SK-N-SH (cell line): ENCODE data around the gene NDUFB4. TPM values are rescaled to one million over a fixed set of nuclear protein-coding genes. Genes with fewer than 3 reads are reported as not detected.

ENCODE experiments used
- CTCF ChIA-PET: fragments of 300-600, 350-600 bp; formaldehyde crosslinking; extraction: SDS; loops from one replicate; lab custom pipeline; 2021; lab: Yijun Ruan, JAX
- POLR2A ChIA-PET: fragments of 350-600 bp; sonication (Branson Sonifier 250); formaldehyde crosslinking; extraction: SDS; loops from one replicate; lab custom pipeline; 2020; ENCODE audit warnings: antibody characterized with exemption, inconsistent platforms; lab: Yijun Ruan, JAX
- DNase-seq: peaks from one replicate; pipeline ENCODE4 v3.0.0; 2012
- H2AFZ ChIP-seq: fragments of 200-600 bp; sonication (generic); 2 replicates; pipeline ENCODE4 v1.8.1; 2016; ENCODE audit warnings: antibody characterized with exemption, mild to moderate bottlenecking, low read depth
- H3F3A ChIP-seq: fragments of 200-600 bp; sonication (generic); replicated peaks from 2 replicates; pipeline ENCODE3; 2016; ENCODE audit warnings: antibody characterized with exemption, mild to moderate bottlenecking; ENCODE audit not compliant: insufficient read depth
- H3K27ac ChIP-seq, 2 experiments: fragments of 200-500 bp in 1 of 2; fragments of 200-600 bp in 1 of 2; sonication (Bioruptor generic) in 1 of 2; sonication (generic), shearing (Covaris generic) in 1 of 2; 2 replicates each; pipeline versions ENCODE4 v1.5.1 to v1.6.1; 2014 to 2016; ENCODE audit warnings: low read depth in 2 of 2, inconsistent platforms in 1 of 2, low read length in 1 of 2, mild to moderate bottlenecking in 1 of 2, mixed read lengths in 1 of 2
- H3K27me3 ChIP-seq: fragments of 200-600 bp; sonication (generic), shearing (Covaris generic); 2 replicates; pipeline ENCODE4 v1.6.1; 2016; ENCODE audit warnings: mixed run types; ENCODE audit not compliant: insufficient read depth
- H3K36me3 ChIP-seq, 2 experiments: fragments of 200-500 bp in 1 of 2; fragments of 200-600 bp in 1 of 2; sonication (Bioruptor generic) in 1 of 2; sonication (generic) in 1 of 2; replicated peaks in 1 of 2; 2 replicates each; pipeline versions ENCODE3 to v1.5.1; 2014 to 2016; ENCODE audit warnings: low read length in 1 of 2, mild to moderate bottlenecking in 1 of 2; ENCODE audit not compliant: insufficient read depth in 2 of 2, control insufficient read depth in 1 of 2
- H3K4me1 ChIP-seq, 2 experiments: fragments of 200-500 bp in 1 of 2; fragments of 200-600 bp in 1 of 2; sonication (Bioruptor generic) in 1 of 2; sonication (generic), shearing (Covaris generic) in 1 of 2; 2 replicates each; pipeline versions ENCODE4 v1.5.1 to v1.6.1; 2014 to 2016; ENCODE audit warnings: low read depth in 1 of 2, low read length in 1 of 2, mixed run types in 1 of 2; ENCODE audit not compliant: insufficient read depth in 2 of 2, control insufficient read depth in 1 of 2
- H3K4me2 ChIP-seq: fragments of 200-600 bp; sonication (generic), shearing (Covaris generic); 2 replicates; pipeline ENCODE4 v1.6.1; 2017; ENCODE audit warnings: mixed run types
- H3K4me3 ChIP-seq, 2 experiments: fragments of 200-500 bp in 1 of 2; fragments of 200-600 bp in 1 of 2; sonication (Bioruptor generic) in 1 of 2; sonication (generic), shearing (Covaris generic) in 1 of 2; 2 replicates each; pipeline versions ENCODE4 v1.5.1 to v1.8.1; 2014 to 2016; ENCODE audit warnings: low read depth in 2 of 2, inconsistent platforms in 1 of 2, low read length in 1 of 2, mild to moderate bottlenecking in 1 of 2, mixed read lengths in 1 of 2, moderate library complexity in 1 of 2
- H3K79me2 ChIP-seq: fragments of 200-600 bp; sonication (generic); 2 replicates; pipeline ENCODE4 v1.8.1; 2017; ENCODE audit warnings: mild to moderate bottlenecking; ENCODE audit not compliant: insufficient read depth
- H3K9ac ChIP-seq: fragments of 200-600 bp; sonication (generic); 2 replicates; pipeline ENCODE4 v1.6.1; 2017; ENCODE audit warnings: mixed run types
- H3K9me2 ChIP-seq: fragments of 200-600 bp; sonication (generic); 2 replicates; pipeline ENCODE4 v1.6.1; 2017; ENCODE audit warnings: mixed run types
- H3K9me3 ChIP-seq: fragments of 200-600 bp; sonication (generic); 2 replicates; pipeline ENCODE4 v1.6.1; 2017; ENCODE audit warnings: mixed run types, mild to moderate bottlenecking, moderate library complexity
- H4K20me1 ChIP-seq: fragments of 200-600 bp; sonication (generic); 2 replicates; pipeline ENCODE4 v1.6.1; 2017; ENCODE audit warnings: mild to moderate bottlenecking, mixed run types; ENCODE audit not compliant: insufficient read depth
- CHD2 ChIP-seq: fragments of 150-350 bp; IDR thresholded peaks from 2 replicates; pipeline ENCODE4 v1.6.1; 2018; ENCODE audit warnings: low read length; ENCODE audit not compliant: partially characterized antibody
- EP300 ChIP-seq, 2 experiments: IDR thresholded peaks; 2 replicates each; pipeline versions ENCODE4 v1.4.0 to v1.6.1; 2012; ENCODE audit warnings: borderline replicate concordance in 1 of 2, low read depth in 1 of 2, low read length in 1 of 2
- EZH2phosphoT487 ChIP-seq: fragments of 200-600 bp; sonication (generic); IDR thresholded peaks from 2 replicates; pipeline ENCODE4 v1.6.1; 2017; ENCODE audit warnings: low read depth, mixed run types, mild to moderate bottlenecking, antibody characterized with exemption, moderate library complexity, borderline replicate concordance
- FOSL2 ChIP-seq: IDR thresholded peaks from 2 replicates; pipeline ENCODE4 v1.4.0; 2012; ENCODE audit warnings: low read depth, mild to moderate bottlenecking, moderate library complexity, borderline replicate concordance
- FOXJ3 ChIP-seq: sonication (generic); formaldehyde crosslinking; IDR thresholded peaks from 2 replicates; pipeline ENCODE4 v1.5.1; 2020; ENCODE audit warnings: mild to moderate bottlenecking, missing genetic modification reagents
- FOXM1 ChIP-seq: IDR thresholded peaks from 2 replicates; pipeline ENCODE4 v1.4.0; 2012; ENCODE audit warnings: low read depth, mild to moderate bottlenecking
- GABPA ChIP-seq: IDR thresholded peaks from 2 replicates; pipeline ENCODE4 v1.4.0; 2012; ENCODE audit warnings: low read depth, mild to moderate bottlenecking
- JUND ChIP-seq: IDR thresholded peaks from 2 replicates; pipeline ENCODE4 v1.4.0; 2012
- POLR2AphosphoS5 ChIP-seq: IDR thresholded peaks from 2 replicates; pipeline ENCODE4 v1.6.1; 2012; ENCODE audit warnings: low read depth, low read length
- RAD21 ChIP-seq: IDR thresholded peaks from 2 replicates; pipeline ENCODE4 v1.6.1; 2012; ENCODE audit warnings: mild to moderate bottlenecking, low read length
- RCOR1 ChIP-seq: fragments of 150-350 bp; IDR thresholded peaks from 2 replicates; pipeline ENCODE4 v1.6.1; 2017; ENCODE audit warnings: antibody characterized with exemption, low read length
- RFX5 ChIP-seq: IDR thresholded peaks from 2 replicates; pipeline ENCODE4 v1.6.1; 2012; ENCODE audit warnings: mild to moderate bottlenecking, improper control_type of control experiment, low read length
- RXRA ChIP-seq: IDR thresholded peaks from 2 replicates; pipeline ENCODE4 v1.4.0; 2012; ENCODE audit warnings: low read depth, mild to moderate bottlenecking, borderline replicate concordance
- SMC3 ChIP-seq: IDR thresholded peaks from 2 replicates; pipeline ENCODE4 v1.6.1; 2012; ENCODE audit warnings: low read depth, low read length, improper control_type of control experiment
- TEAD4 ChIP-seq: IDR thresholded peaks from 2 replicates; pipeline ENCODE4 v1.4.0; 2012; ENCODE audit warnings: mild to moderate bottlenecking, borderline replicate concordance; ENCODE audit not compliant: insufficient read depth
- WGBS: methylation state at CpG from one replicate; pipeline ENCODE4 v1.1.6; 2017; ENCODE audit warnings: low lambda C conversion rate; 5-methylcytosine and 5-hydroxymethylcytosine counted together
- polyA plus RNA-seq, 3 experiments: library from polyadenylated mRNA; depleted of rRNA; stranded (reverse); fragments of >200 nt; gene quantifications; 2 replicates each; pipeline ENCODE4 v1.2.3, GENCODE V29; 2012
- TF ChIP-seq, protein P1 (sequence below): fragments of 150-350 bp; IDR thresholded peaks from 2 replicates; pipeline ENCODE4 v1.6.1; 2016; ENCODE audit warnings: mild to moderate bottlenecking, low read depth, low read length
- TF ChIP-seq, protein P2 (sequence below): IDR thresholded peaks from 2 replicates; pipeline ENCODE4 v1.4.0; 2012; ENCODE audit warnings: low read depth, borderline replicate concordance
- TF ChIP-seq, protein P3 (sequence below): fragments of 150-350 bp; IDR thresholded peaks from 2 replicates; pipeline ENCODE4 v1.6.1; 2017; ENCODE audit warnings: antibody characterized with exemption, low read length, low read depth, borderline replicate concordance
- TF ChIP-seq, protein P4 (sequence below): IDR thresholded peaks from 2 replicates; pipeline ENCODE4 v1.6.1; 2012; ENCODE audit warnings: mild to moderate bottlenecking, low read depth, low read length, moderate library complexity

Gene NDUFB4
- polyA plus RNA-seq, 1 of the 3 experiments (the other 2 are of a cell fraction) = 332 TPM

DNA sequence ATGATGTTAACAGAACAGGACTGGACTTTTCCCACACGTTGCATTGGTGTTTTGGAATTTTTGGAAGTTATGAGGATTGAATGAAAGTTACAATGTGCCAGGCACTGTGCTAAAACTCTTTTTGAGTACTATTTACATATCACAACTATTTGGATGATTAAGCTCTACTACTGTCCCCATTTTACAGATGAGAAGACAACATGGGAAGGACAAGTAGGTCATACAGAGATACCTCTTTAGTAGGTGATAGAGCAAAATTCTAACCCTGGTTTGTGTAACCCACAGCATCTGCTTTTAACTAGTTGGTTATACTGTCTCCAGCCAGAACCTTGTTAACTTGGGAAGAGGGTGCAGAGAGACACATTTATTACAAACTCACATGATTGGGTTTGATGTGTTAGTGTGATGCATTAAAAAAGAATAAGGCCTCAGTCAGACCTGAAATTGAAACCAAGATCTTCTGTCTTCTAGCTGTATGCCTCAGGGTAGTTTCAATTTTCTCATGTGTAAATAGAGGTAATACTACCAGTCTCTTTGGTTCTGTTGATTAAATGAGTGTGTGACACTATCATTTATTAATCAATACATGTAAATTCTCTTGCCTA is 1.4 kb downstream of the NDUFB4 start:
- ChIA-PET POLR2A (interaction anchor here (2.2 kb wide), 1 partner anchor 145 kb away, joined by 7 read pairs; the partner anchor contains the start of genes GTF2E1 and RABL3), CTCF (no interaction called here)
- H3F3A ChIP-seq = peaks cover 11% of the 10 kb centered on the region
- 0 out of 2 replicates have a peak overlapping the region, but pooled peaks have one; percentile 17 for H3K9ac ChIP-seq
- peak overlapping the region in 1 of 2 experiments; percentile 43; a peak in 2 of 4 replicates for H3K27ac ChIP-seq
- H2AFZ ChIP-seq = no peak overlapping the region
- WGBS = 50% methylated on average over 1 of the region's 1 CpG
- H3K4me2 ChIP-seq = peak overlapping the region; percentile 71
- TF ChIP-seq RCOR1 (no peak), SMC3 (no peak), TEAD4 (no peak), CHD2 (no peak), GABPA (no peak), RFX5 (no peak), EP300 (IDR thresholded peaks at IDR 0.05; ENCODE audit: borderline replicate concordance in 1 of 2, low read depth in 1 of 2, low read length in 1 of 2) (no peak), FOXM1 (no peak), RXRA (no peak), EZH2phosphoT487 (no peak), FOSL2 (no peak), FOXJ3 (CRISPR knock-in tag) (no peak), RAD21 (no peak)
- TF ChIP-seq, protein P1, sequence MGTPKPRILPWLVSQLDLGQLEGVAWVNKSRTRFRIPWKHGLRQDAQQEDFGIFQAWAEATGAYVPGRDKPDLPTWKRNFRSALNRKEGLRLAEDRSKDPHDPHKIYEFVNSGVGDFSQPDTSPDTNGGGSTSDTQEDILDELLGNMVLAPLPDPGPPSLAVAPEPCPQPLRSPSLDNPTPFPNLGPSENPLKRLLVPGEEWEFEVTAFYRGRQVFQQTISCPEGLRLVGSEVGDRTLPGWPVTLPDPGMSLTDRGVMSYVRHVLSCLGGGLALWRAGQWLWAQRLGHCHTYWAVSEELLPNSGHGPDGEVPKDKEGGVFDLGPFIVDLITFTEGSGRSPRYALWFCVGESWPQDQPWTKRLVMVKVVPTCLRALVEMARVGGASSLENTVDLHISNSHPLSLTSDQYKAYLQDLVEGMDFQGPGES = no peak
- TF ChIP-seq, protein P2, sequence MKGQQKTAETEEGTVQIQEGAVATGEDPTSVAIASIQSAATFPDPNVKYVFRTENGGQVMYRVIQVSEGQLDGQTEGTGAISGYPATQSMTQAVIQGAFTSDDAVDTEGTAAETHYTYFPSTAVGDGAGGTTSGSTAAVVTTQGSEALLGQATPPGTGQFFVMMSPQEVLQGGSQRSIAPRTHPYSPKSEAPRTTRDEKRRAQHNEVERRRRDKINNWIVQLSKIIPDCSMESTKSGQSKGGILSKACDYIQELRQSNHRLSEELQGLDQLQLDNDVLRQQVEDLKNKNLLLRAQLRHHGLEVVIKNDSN = no peak
- peaks cover 12 to 40% of the 10 kb centered on the region in 2 experiments; a peak in 3 of 4 replicates for H3K4me1 ChIP-seq
- no peak for DNase-seq
- peaks cover 34% of the 10 kb centered on the region for H3K79me2 ChIP-seq
- no peaks in the 10 kb centered on the region for H3K9me2 ChIP-seq
- H3K27me3 ChIP-seq = no peaks in the 10 kb centered on the region
- H4K20me1 ChIP-seq = no peaks in the 10 kb centered on the region
- peaks cover 35 to 51% of the 10 kb centered on the region in 2 experiments for H3K36me3 ChIP-seq
- peak overlapping the region; percentile 44 to 56 for H3K4me3 ChIP-seq
- H3K9me3 ChIP-seq = no peaks in the 10 kb centered on the region

DNA sequence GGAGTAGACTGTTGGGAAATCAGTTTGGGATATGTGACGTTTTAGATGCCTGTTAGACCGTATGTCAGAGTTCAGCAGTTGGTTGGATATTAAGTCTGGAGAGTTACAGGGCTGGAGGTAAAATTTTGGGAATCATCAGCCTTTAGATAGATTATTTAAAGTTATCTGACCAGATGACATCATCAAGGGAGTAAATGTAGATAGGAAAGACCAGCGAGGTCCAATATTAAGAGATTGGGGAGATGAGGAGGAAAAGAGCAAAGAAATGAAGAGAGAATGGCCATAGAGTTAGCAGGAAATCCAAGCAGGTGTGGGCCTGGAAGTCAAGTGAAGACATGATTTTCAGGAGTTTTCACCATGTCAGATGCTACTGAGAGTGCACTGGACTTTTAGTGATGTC is 3.1 kb downstream of the NDUFB4 start:
- no peak overlapping the region for H3K9ac ChIP-seq
- no peaks in the 10 kb centered on the region for H3K9me2 ChIP-seq
- peaks cover 11% of the 10 kb centered on the region for H3F3A ChIP-seq
- POLR2A ChIA-PET = no interaction called here
- WGBS = 63% methylated on average over 3 of the region's 3 CpGs
- H3K4me3 ChIP-seq = no peak overlapping the region; a peak in 1 of 4 replicates
- H4K20me1 ChIP-seq = no peaks in the 10 kb centered on the region
- no peak overlapping the region for H3K4me2 ChIP-seq
- H3K27me3 ChIP-seq = no peaks in the 10 kb centered on the region
- DNase-seq = no peak
- H3K79me2 ChIP-seq = peaks cover 34% of the 10 kb centered on the region
- H3K27ac ChIP-seq = peak overlapping the region in 1 of 2 experiments; percentile 94; a peak in 2 of 4 replicates
- H2AFZ ChIP-seq = no peak overlapping the region
- CTCF ChIA-PET = interaction anchor here (2.3 to 4.4 kb wide), 3 partner anchors 38 to 196 kb away, joined by 9 to 16 read pairs (median 11); no protein-coding TSS in a partner anchor
- no peaks in the 10 kb centered on the region for H3K9me3 ChIP-seq
- H3K4me1 ChIP-seq = peaks cover 12 to 42% of the 10 kb centered on the region in 2 experiments; a peak in 3 of 4 replicates
- peaks cover 37 to 58% of the 10 kb centered on the region in 2 experiments for H3K36me3 ChIP-seq
- TF ChIP-seq, protein P3, sequence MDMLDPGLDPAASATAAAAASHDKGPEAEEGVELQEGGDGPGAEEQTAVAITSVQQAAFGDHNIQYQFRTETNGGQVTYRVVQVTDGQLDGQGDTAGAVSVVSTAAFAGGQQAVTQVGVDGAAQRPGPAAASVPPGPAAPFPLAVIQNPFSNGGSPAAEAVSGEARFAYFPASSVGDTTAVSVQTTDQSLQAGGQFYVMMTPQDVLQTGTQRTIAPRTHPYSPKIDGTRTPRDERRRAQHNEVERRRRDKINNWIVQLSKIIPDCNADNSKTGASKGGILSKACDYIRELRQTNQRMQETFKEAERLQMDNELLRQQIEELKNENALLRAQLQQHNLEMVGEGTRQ = no peak
- TF ChIP-seq POLR2AphosphoS5 (no peak), TEAD4 (no peak), EZH2phosphoT487 (no peak), JUND (no peak)
- TF ChIP-seq, protein P4, sequence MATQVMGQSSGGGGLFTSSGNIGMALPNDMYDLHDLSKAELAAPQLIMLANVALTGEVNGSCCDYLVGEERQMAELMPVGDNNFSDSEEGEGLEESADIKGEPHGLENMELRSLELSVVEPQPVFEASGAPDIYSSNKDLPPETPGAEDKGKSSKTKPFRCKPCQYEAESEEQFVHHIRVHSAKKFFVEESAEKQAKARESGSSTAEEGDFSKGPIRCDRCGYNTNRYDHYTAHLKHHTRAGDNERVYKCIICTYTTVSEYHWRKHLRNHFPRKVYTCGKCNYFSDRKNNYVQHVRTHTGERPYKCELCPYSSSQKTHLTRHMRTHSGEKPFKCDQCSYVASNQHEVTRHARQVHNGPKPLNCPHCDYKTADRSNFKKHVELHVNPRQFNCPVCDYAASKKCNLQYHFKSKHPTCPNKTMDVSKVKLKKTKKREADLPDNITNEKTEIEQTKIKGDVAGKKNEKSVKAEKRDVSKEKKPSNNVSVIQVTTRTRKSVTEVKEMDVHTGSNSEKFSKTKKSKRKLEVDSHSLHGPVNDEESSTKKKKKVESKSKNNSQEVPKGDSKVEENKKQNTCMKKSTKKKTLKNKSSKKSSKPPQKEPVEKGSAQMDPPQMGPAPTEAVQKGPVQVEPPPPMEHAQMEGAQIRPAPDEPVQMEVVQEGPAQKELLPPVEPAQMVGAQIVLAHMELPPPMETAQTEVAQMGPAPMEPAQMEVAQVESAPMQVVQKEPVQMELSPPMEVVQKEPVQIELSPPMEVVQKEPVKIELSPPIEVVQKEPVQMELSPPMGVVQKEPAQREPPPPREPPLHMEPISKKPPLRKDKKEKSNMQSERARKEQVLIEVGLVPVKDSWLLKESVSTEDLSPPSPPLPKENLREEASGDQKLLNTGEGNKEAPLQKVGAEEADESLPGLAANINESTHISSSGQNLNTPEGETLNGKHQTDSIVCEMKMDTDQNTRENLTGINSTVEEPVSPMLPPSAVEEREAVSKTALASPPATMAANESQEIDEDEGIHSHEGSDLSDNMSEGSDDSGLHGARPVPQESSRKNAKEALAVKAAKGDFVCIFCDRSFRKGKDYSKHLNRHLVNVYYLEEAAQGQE = no peak
- TF ChIP-seq, protein P1 = no peak
